DOHH2 (cell line): ENCODE measurements around the gene IQCB1.

Source experiments
- H3F3A ChIP-seq: fragments of 200-600 bp; sonication (generic), shearing (Covaris generic); 2 replicates; pipeline ENCODE4 v1.6.0; 2016; ENCODE audit warnings: antibody characterized with exemption, mild to moderate bottlenecking; ENCODE audit not compliant: control insufficient read depth, insufficient read depth
- H3K27ac ChIP-seq: fragments of 200-600 bp; sonication (generic); 2 replicates; pipeline ENCODE4 v1.5.1; 2014; ENCODE audit warnings: low read depth, mild to moderate bottlenecking, low read length, moderate library complexity
- H3K27me3 ChIP-seq: fragments of 200-600 bp; sonication (generic); 2 replicates; pipeline ENCODE4 v1.6.1; 2014; ENCODE audit warnings: mild to moderate bottlenecking, low read length, mixed read lengths; ENCODE audit not compliant: control insufficient read depth
- H3K36me3 ChIP-seq: fragments of 200-600 bp; sonication (generic); 2 replicates; pipeline ENCODE4 v1.6.1; 2014; ENCODE audit warnings: mild to moderate bottlenecking, low read length, moderate library complexity, mixed read lengths; ENCODE audit not compliant: control insufficient read depth
- H3K4me1 ChIP-seq: fragments of 200-600 bp; sonication (generic); 2 replicates; pipeline ENCODE4 v1.6.1; 2014; ENCODE audit warnings: mild to moderate bottlenecking, low read length, mixed read lengths; ENCODE audit not compliant: control insufficient read depth
- H3K4me2 ChIP-seq: fragments of 200-600 bp; sonication (generic); 2 replicates; pipeline ENCODE4 v1.6.0; 2014; ENCODE audit warnings: mild to moderate bottlenecking, low read length, moderate library complexity
- H3K4me3 ChIP-seq: fragments of 200-600 bp; sonication (generic); 2 replicates; pipeline ENCODE4 v1.5.1; 2014; ENCODE audit warnings: mild to moderate bottlenecking, low read length, mixed read lengths
- H3K79me2 ChIP-seq: fragments of 200-600 bp; sonication (generic); 2 replicates; pipeline ENCODE4 v1.6.1; 2014; ENCODE audit warnings: mild to moderate bottlenecking, low read length, mixed read lengths; ENCODE audit not compliant: control insufficient read depth
- H3K9me2 ChIP-seq: fragments of 200-600 bp; sonication (generic); replicated peaks from 2 replicates; pipeline ENCODE4 v1.6.1; 2014; ENCODE audit warnings: mild to moderate bottlenecking, low read length, mixed read lengths; ENCODE audit not compliant: control insufficient read depth
- H3K9me3 ChIP-seq: fragments of 200-600 bp; sonication (generic); 2 replicates; pipeline ENCODE4 v1.6.1; 2014; ENCODE audit warnings: antibody characterized with exemption, low read length, mixed read lengths; ENCODE audit not compliant: control insufficient read depth, insufficient read depth
- H4K20me1 ChIP-seq: fragments of 200-600 bp; sonication (generic); 2 replicates; pipeline ENCODE4 v1.6.0; 2014; ENCODE audit warnings: low read depth, mild to moderate bottlenecking, antibody characterized with exemption, low read length, moderate library complexity; ENCODE audit not compliant: control insufficient read depth, insufficient read depth
- EZH2phosphoT487 ChIP-seq: fragments of 200-600 bp; sonication (generic); IDR thresholded peaks from 2 replicates; pipeline ENCODE4 v1.6.1; 2017; ENCODE audit warnings: borderline replicate concordance, mild to moderate bottlenecking, antibody characterized with exemption, low read length, moderate library complexity, mixed read lengths
- TF ChIP-seq, protein P1 (sequence below): fragments of 200-600 bp; sonication (generic); IDR thresholded peaks from one replicate; pipeline ENCODE4 v1.5.1; 2014; ENCODE audit warnings: antibody characterized with exemption, mild to moderate bottlenecking, low read depth, low read length; ENCODE audit not compliant: poor library complexity, severe bottlenecking

IQCB1 gene

DNA sequence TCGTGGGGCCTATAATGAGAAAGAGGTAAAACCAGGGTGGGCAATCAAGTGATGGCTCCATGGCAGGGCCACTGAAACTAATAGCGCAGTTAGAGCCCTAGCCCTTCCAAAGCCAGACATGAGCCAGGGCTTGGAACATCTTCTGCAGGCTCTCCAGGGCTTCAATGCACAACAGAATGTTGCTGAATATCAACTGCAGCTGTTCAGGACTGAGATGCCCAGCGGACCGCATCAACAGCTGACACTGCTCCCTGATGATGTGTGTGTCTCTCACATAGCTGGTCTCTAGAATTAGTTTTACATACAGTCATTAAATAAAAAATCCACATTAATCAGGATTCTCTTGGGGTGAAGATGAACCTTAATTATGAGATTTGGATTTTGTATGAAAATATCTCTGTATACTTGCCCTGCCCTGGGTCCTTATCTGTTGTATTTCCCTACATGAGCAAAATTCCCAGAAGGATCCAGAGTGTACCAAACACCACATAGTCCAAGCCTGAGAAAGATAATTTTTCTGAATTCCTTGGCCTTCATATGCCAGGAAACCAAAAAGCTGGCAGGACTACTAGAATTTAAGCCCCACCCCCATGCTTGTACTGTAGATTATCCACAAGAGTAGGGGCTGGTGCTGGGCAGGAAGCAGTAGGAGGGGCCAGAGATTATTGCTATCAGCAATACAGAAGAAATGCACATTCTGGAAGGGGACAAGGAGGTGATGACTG, 77.6 kb downstream of the IQCB1 start:
- Histone ChIP-seq H3K36me3 (no peaks in the 10 kb centered on the region), H3K27ac (no peak overlapping the region), H3K4me1 (peaks cover 31% of the 10 kb centered on the region), H3F3A (no peaks in the 10 kb centered on the region), H3K4me3 (no peak overlapping the region), H3K27me3 (no peaks in the 10 kb centered on the region), H3K9me2 (no peaks in the 10 kb centered on the region), H3K9me3 (no peaks in the 10 kb centered on the region), H4K20me1 (no peaks in the 10 kb centered on the region), H3K79me2 (no peaks in the 10 kb centered on the region), H3K4me2 (peak overlapping the region; percentile 32)
- TF ChIP-seq EZH2phosphoT487, result no peak
- TF ChIP-seq, protein P1, sequence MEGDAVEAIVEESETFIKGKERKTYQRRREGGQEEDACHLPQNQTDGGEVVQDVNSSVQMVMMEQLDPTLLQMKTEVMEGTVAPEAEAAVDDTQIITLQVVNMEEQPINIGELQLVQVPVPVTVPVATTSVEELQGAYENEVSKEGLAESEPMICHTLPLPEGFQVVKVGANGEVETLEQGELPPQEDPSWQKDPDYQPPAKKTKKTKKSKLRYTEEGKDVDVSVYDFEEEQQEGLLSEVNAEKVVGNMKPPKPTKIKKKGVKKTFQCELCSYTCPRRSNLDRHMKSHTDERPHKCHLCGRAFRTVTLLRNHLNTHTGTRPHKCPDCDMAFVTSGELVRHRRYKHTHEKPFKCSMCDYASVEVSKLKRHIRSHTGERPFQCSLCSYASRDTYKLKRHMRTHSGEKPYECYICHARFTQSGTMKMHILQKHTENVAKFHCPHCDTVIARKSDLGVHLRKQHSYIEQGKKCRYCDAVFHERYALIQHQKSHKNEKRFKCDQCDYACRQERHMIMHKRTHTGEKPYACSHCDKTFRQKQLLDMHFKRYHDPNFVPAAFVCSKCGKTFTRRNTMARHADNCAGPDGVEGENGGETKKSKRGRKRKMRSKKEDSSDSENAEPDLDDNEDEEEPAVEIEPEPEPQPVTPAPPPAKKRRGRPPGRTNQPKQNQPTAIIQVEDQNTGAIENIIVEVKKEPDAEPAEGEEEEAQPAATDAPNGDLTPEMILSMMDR, result no peak

DNA sequence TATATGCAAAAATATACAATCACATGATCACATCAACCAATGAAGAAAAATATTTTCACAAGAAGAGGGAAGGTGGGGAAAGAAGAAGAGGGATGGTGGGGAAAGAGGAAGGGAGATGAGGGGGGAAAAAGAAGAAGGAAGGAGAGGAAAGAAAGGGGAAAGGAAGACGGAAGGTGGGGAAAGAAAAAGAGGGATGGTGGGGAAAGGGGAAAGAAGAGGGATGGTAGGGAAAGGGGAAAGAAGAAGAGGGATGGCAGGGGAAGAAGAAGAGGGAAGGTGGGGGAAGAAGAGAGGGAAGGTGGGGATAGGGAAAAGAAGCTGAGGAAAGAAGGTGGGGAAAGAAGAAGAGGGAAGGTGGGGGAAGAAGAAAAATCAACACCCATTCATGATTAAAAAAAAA, 82.1 kb downstream of the IQCB1 start:
- TF ChIP-seq EZH2phosphoT487, result no peak
- TF ChIP-seq, protein P1, result no peak
- H3K4me1 ChIP-seq, result peaks cover 31% of the 10 kb centered on the region
- H3K27me3 ChIP-seq, result no peaks in the 10 kb centered on the region
- H3K4me2 ChIP-seq, result no peak overlapping the region
- no peaks in the 10 kb centered on the region for H3F3A ChIP-seq
- H3K36me3 ChIP-seq, result peaks cover 5% of the 10 kb centered on the region; the same call in 1 of the 2 replicates
- H3K27ac ChIP-seq, result no peak overlapping the region
- no peaks in the 10 kb centered on the region for H4K20me1 ChIP-seq
- H3K9me3 ChIP-seq, result no peaks in the 10 kb centered on the region
- no peak overlapping the region for H3K4me3 ChIP-seq
- H3K9me2 ChIP-seq, result no peaks in the 10 kb centered on the region
- H3K79me2 ChIP-seq, result peaks cover 25% of the 10 kb centered on the region

DNA sequence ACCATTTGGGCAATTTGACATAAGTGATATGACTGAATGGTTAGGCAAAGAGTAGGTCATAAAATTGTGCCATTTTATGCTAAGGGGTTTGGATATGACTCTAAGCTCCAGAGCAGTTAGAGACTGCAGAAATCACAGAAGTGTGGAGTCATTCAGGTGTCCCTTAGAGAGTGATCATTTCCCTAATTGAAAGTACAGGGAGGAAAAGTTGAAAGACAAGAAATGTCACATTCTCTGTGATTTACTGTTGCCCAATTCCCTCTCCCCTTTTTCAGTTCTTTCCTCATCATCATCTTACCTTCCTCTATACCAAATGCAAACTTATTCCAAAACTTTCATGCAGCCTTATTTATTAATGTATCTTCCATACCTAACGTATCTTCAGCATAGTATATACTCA, 82.6 kb downstream of the IQCB1 start:
- Histone ChIP-seq H3K9me3 (no peaks in the 10 kb centered on the region), H3K79me2 (peaks cover 30% of the 10 kb centered on the region), H4K20me1 (no peaks in the 10 kb centered on the region), H3K27me3 (no peaks in the 10 kb centered on the region), H3F3A (no peaks in the 10 kb centered on the region), H3K4me2 (no peak overlapping the region), H3K27ac (no peak overlapping the region), H3K9me2 (no peaks in the 10 kb centered on the region), H3K36me3 (peaks cover 5% of the 10 kb centered on the region; the same call in 1 of the 2 replicates), H3K4me3 (no peak overlapping the region), H3K4me1 (peaks cover 29% of the 10 kb centered on the region)
- no peak for TF ChIP-seq EZH2phosphoT487
- TF ChIP-seq, protein P1, result no peak

DNA sequence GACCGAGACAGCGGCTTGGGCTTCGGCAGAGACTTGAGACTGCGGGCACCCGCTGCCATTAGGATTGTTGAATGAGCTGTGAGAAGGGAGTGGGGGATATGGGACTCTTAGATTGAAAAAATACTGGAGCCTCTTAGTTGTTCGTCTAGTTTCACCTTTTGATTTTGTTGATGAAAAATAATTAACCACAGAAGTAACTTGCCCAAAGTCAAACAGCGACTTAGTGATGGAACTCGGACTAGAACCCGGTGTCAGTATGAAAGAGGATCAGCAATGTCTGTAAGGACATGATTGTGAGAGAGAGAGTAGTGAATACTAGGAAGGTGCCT, 84.8 kb downstream of the IQCB1 start:
- H3K27ac ChIP-seq, result peak overlapping the region; percentile 31; the same call in 1 of the 2 replicates
- peaks cover 5% of the 10 kb centered on the region; the same call in 1 of the 2 replicates for H3K36me3 ChIP-seq
- H3K9me3 ChIP-seq, result no peaks in the 10 kb centered on the region
- H3F3A ChIP-seq, result no peaks in the 10 kb centered on the region; the same call in 1 of the 2 replicates
- no peaks in the 10 kb centered on the region for H3K9me2 ChIP-seq
- H3K4me3 ChIP-seq, result peak overlapping the region; percentile 95
- H3K4me2 ChIP-seq, result peak overlapping the region; percentile 80
- TF ChIP-seq, protein P1, result no peak
- no peak for TF ChIP-seq EZH2phosphoT487
- H3K79me2 ChIP-seq, result peaks cover 42% of the 10 kb centered on the region
- no peaks in the 10 kb centered on the region for H4K20me1 ChIP-seq
- no peaks in the 10 kb centered on the region for H3K27me3 ChIP-seq
- H3K4me1 ChIP-seq, result peaks cover 21% of the 10 kb centered on the region
